ENCODE results near the gene FKBP15. TPM values are rescaled to one million over a fixed set of nuclear protein-coding genes. Genes with fewer than 3 reads are reported as not detected.

The FKBP15 gene
- total and polyA plus RNA-seq, 2 of the 8 experiments (the other 6 are each of a cell fraction or from before 2014, with no cell fraction given): 9.9 to 13.8 TPM

GRCh38 chr9:113173341-113173740 lies 47.7 kb downstream of the FKBP15 start (continued):
- TF ChIP-seq TBP (IDR thresholded peaks at IDR 0.05; ENCODE audit: low read depth, low read length): no peak
- no peak for TF ChIP-seq JUN (IDR thresholded peaks at IDR 0.05; ENCODE audit: low read depth, low read length)
- no peak for TF ChIP-seq SIRT6 (IDR thresholded peaks at IDR 0.05; ENCODE audit: low read length)
- no peak for TF ChIP-seq BACH1 (IDR thresholded peaks at IDR 0.05; ENCODE audit: low read length)
- no peak for TF ChIP-seq ATF2 (IDR thresholded peaks at IDR 0.05; ENCODE audit: low read length)
- no peak for TF ChIP-seq SIN3A (conservative IDR thresholded peaks at IDR 0.05 in 1 of 2, IDR thresholded peaks at IDR 0.05 in 1 of 2; ENCODE audit: low read depth in 1 of 2, low read length in 2 of 2)
- TF ChIP-seq SIX5 (IDR thresholded peaks at IDR 0.05; ENCODE audit: low read depth, low read length): no peak
- no peak for TF ChIP-seq TAF1 (IDR thresholded peaks at IDR 0.05; ENCODE audit: low read depth, low read length)
- no peak for TF ChIP-seq SUZ12 (IDR thresholded peaks at IDR 0.05; ENCODE audit: low read length)

All from H1 (cell line).